H1 (cell line): ENCODE measurements around the gene MAGI2. TPM values are rescaled to one million over a fixed set of nuclear protein-coding genes. Genes with fewer than 3 reads are reported as not detected.

ENCODE experiments used
- CTCF ChIA-PET: fragments of 300-600 bp; sonication (Branson Sonifier 250); formaldehyde crosslinking; loops from one replicate; lab custom pipeline; 2021; ENCODE audit not compliant: partially characterized antibody; lab: Charles Lee
- POLR2A ChIA-PET: fragments of 300-600 bp; sonication (Branson Sonifier 250); formaldehyde crosslinking; loops from one replicate; lab custom pipeline; 2021; ENCODE audit warnings: inconsistent platforms; ENCODE audit not compliant: partially characterized antibody; lab: Charles Lee
- DNase-seq, 2 experiments: peaks; one replicate each; pipeline versions ENCODE4 v3.0.0 to v3.0.0-alpha.2; 2010 to 2022; ENCODE audit warnings: low spot score in 2 of 2, low read depth in 1 of 2, mixed read lengths in 1 of 2
- FAIRE-seq: peaks from 2 replicates; lab custom pipeline; 2011; peaks lifted over from hg19 to GRCh38; lab: Jason Lieb, UNC
- H2AFZ ChIP-seq: 2 replicates; pipeline ENCODE4 v1.8.1; 2012; ENCODE audit warnings: low read length, inconsistent platforms
- H2AK5ac ChIP-seq: 2 replicates; pipeline ENCODE4 v1.6.1; 2013; ENCODE audit warnings: low read depth, low read length
- H2BK120ac ChIP-seq: replicated peaks from 2 replicates; pipeline ENCODE3; 2013; ENCODE audit warnings: low read depth, low read length, inconsistent platforms
- H2BK12ac ChIP-seq: 2 replicates; pipeline ENCODE4 v1.6.1; 2013; ENCODE audit warnings: low read depth, low read length
- H2BK15ac ChIP-seq: 2 replicates; pipeline ENCODE4 v1.6.1; 2013; ENCODE audit warnings: low read length
- H2BK20ac ChIP-seq: 2 replicates; pipeline ENCODE4 v1.6.1; 2013; ENCODE audit warnings: low read length
- H2BK5ac ChIP-seq: 2 replicates; pipeline ENCODE4 v1.6.1; 2013; ENCODE audit warnings: low read depth, low read length
- H3K14ac ChIP-seq: 2 replicates; pipeline ENCODE4 v1.6.1; 2013; ENCODE audit warnings: inconsistent platforms; ENCODE audit not compliant: insufficient read length
- H3K18ac ChIP-seq: 2 replicates; pipeline ENCODE4 v1.6.1; 2013; ENCODE audit warnings: low read length; ENCODE audit errors: extremely low read depth
- H3K23ac ChIP-seq: 2 replicates; pipeline ENCODE4 v1.6.1; 2013; ENCODE audit warnings: inconsistent platforms; ENCODE audit not compliant: insufficient read length
- H3K23me2 ChIP-seq: 2 replicates; pipeline ENCODE4 v1.6.1; 2013; ENCODE audit warnings: low read depth, low read length
- H3K27ac ChIP-seq: 2 replicates; pipeline ENCODE4 v1.6.1; 2011; ENCODE audit warnings: low read depth, low read length, inconsistent platforms
- H3K27me3 ChIP-seq, 4 experiments: replicated peaks in 1 of 4; 1 replicate in 1 of 4; 2 replicates in 3 of 4; pipeline versions ENCODE4 v1.6.1 to v1.8.1; 2011 to 2013; ENCODE audit warnings: low read length in 3 of 4, mild to moderate bottlenecking in 3 of 4, inconsistent platforms in 2 of 4, mixed read lengths in 2 of 4, moderate library complexity in 1 of 4; ENCODE audit not compliant: control insufficient read depth in 3 of 4, insufficient read depth in 3 of 4; ENCODE audit errors: extremely low read depth in 1 of 4
- H3K36me3 ChIP-seq, 4 experiments: 2 replicates each; pipeline versions ENCODE4 v1.6.1 to v1.8.1; 2011 to 2013; ENCODE audit warnings: mild to moderate bottlenecking in 4 of 4, low read length in 3 of 4, moderate library complexity in 2 of 4, control low read depth in 1 of 4, inconsistent platforms in 1 of 4; ENCODE audit not compliant: insufficient read depth in 4 of 4, control insufficient read depth in 2 of 4
- H3K4ac ChIP-seq: replicated peaks from 2 replicates; pipeline ENCODE3; 2013; ENCODE audit warnings: low read length, low read depth, mixed read lengths, inconsistent platforms; ENCODE audit not compliant: insufficient read length
- H3K4me1 ChIP-seq, 4 experiments: replicated peaks in 1 of 4; 1 replicate in 1 of 4; 2 replicates in 3 of 4; pipeline versions ENCODE4 v1.6.1 to v1.8.1; 2011 to 2013; ENCODE audit warnings: low read length in 3 of 4, inconsistent platforms in 2 of 4, mixed read lengths in 1 of 4; ENCODE audit not compliant: insufficient read depth in 4 of 4, control insufficient read depth in 3 of 4
- H3K4me2 ChIP-seq, 2 experiments: 2 replicates each; pipeline versions ENCODE4 v1.6.1 to v1.8.1; 2011 to 2013; ENCODE audit warnings: low read depth in 2 of 2, low read length in 2 of 2, control low read depth in 1 of 2, inconsistent platforms in 1 of 2, mild to moderate bottlenecking in 1 of 2; ENCODE audit not compliant: insufficient read depth in 1 of 2
- H3K4me3 ChIP-seq, 4 experiments: fragments of 200-600, 300-600 bp in 1 of 4; sonication (generic), shearing (Covaris generic), sonication (Bioruptor Twin) in 1 of 4; 2 replicates each; pipeline versions ENCODE4 v1.5.1 to v1.8.1; 2011 to 2016; ENCODE audit warnings: low read length in 4 of 4, low read depth in 3 of 4, control low read depth in 2 of 4, inconsistent platforms in 2 of 4, mild to moderate bottlenecking in 2 of 4, mixed read lengths in 1 of 4, moderate library complexity in 1 of 4; ENCODE audit not compliant: insufficient read depth in 2 of 4; ENCODE audit errors: extremely low read depth in 1 of 4
- H3K56ac ChIP-seq: replicated peaks from 2 replicates; pipeline ENCODE3; 2013; ENCODE audit warnings: low read depth, mild to moderate bottlenecking, mixed read lengths, low read length, inconsistent platforms; ENCODE audit not compliant: insufficient read length
- H3K79me1 ChIP-seq: 2 replicates; pipeline ENCODE4 v1.6.1; 2013; ENCODE audit warnings: low read depth, low read length, control low read depth
- H3K79me2 ChIP-seq, 2 experiments: 2 replicates each; pipeline versions ENCODE4 v1.6.1 to v1.8.1; 2012 to 2013; ENCODE audit warnings: low read length in 2 of 2, mild to moderate bottlenecking in 2 of 2, inconsistent platforms in 1 of 2; ENCODE audit not compliant: insufficient read depth in 2 of 2, control insufficient read depth in 1 of 2
- H3K9ac ChIP-seq, 4 experiments: replicated peaks in 1 of 4; 1 replicate in 1 of 4; 2 replicates in 3 of 4; pipeline versions ENCODE4 v1.6.1 to v1.8.1; 2011 to 2013; ENCODE audit warnings: low read depth in 3 of 4, low read length in 3 of 4, control low read depth in 2 of 4, mild to moderate bottlenecking in 2 of 4, moderate library complexity in 2 of 4, inconsistent platforms in 1 of 4; ENCODE audit errors: extremely low read depth in 1 of 4
- H3K9me3 ChIP-seq, 2 experiments: 2 replicates each; pipeline versions ENCODE4 v1.6.1 to v1.8.1; 2012 to 2013; ENCODE audit warnings: mild to moderate bottlenecking in 2 of 2, moderate library complexity in 2 of 2, control low read depth in 1 of 2, inconsistent platforms in 1 of 2, low read depth in 1 of 2, low read length in 1 of 2, mixed read lengths in 1 of 2; ENCODE audit not compliant: insufficient read depth in 2 of 2
- H4K20me1 ChIP-seq, 2 experiments: replicated peaks in 1 of 2; 2 replicates each; pipeline versions ENCODE3 to v1.8.1; 2011 to 2013; ENCODE audit warnings: inconsistent platforms in 2 of 2, low read length in 2 of 2, mild to moderate bottlenecking in 1 of 2; ENCODE audit not compliant: insufficient read depth in 2 of 2, control insufficient read depth in 1 of 2
- H4K5ac ChIP-seq: 2 replicates; pipeline ENCODE4 v1.6.1; 2013; ENCODE audit warnings: low read length, low read depth, mixed read lengths, inconsistent platforms; ENCODE audit not compliant: insufficient read length
- H4K8ac ChIP-seq: 2 replicates; pipeline ENCODE4 v1.8.0; 2013; ENCODE audit warnings: mild to moderate bottlenecking, moderate library complexity, low read length, inconsistent platforms; ENCODE audit not compliant: insufficient read depth; ENCODE audit errors: extremely low read depth
- H4K91ac ChIP-seq: replicated peaks from 2 replicates; pipeline ENCODE3; 2013; ENCODE audit warnings: low read length, mixed read lengths, inconsistent platforms; ENCODE audit not compliant: insufficient read length
- ASH2L ChIP-seq: fragments of 200-600, 300-600 bp; sonication (generic); IDR thresholded peaks from one replicate; pipeline ENCODE4 v1.7.1; 2017; ENCODE audit warnings: low read length
- ATF3 ChIP-seq: IDR thresholded peaks from 2 replicates; pipeline ENCODE4 v1.6.1; 2011; ENCODE audit warnings: low read depth, mild to moderate bottlenecking, low read length; ENCODE audit not compliant: insufficient read depth
- CTBP2 ChIP-seq: IDR thresholded peaks from 2 replicates; pipeline ENCODE4 v1.7.0; 2011; ENCODE audit warnings: borderline replicate concordance, mild to moderate bottlenecking, moderate library complexity, mixed read lengths, low read length; ENCODE audit not compliant: insufficient read depth, insufficient read length
- MAFK ChIP-seq: IDR thresholded peaks from 2 replicates; pipeline ENCODE4 v1.6.1; 2012; ENCODE audit warnings: low read depth, mild to moderate bottlenecking, improper control_type of control experiment, low read length
- PHF8 ChIP-seq: fragments of 200-600 bp; sonication (generic); conservative IDR thresholded peaks from 2 replicates; pipeline ENCODE4 v1.7.1; 2012; ENCODE audit warnings: low read depth, mild to moderate bottlenecking, inconsistent platforms, low read length, moderate library complexity
- RAD21 ChIP-seq, 2 experiments: IDR thresholded peaks in 1 of 2; conservative IDR thresholded peaks in 1 of 2; 2 replicates each; pipeline ENCODE4 v1.6.1; 2011; ENCODE audit warnings: low read depth in 2 of 2, low read length in 2 of 2, improper control_type of control experiment in 1 of 2, inconsistent platforms in 1 of 2, mild to moderate bottlenecking in 1 of 2, moderate library complexity in 1 of 2
- RXRA ChIP-seq: IDR thresholded peaks from 2 replicates; pipeline ENCODE4 v1.6.1; 2011; ENCODE audit warnings: low read depth, mild to moderate bottlenecking, low read length, moderate library complexity; ENCODE audit not compliant: insufficient read depth
- SP4 ChIP-seq: IDR thresholded peaks from 2 replicates; pipeline ENCODE4 v1.6.1; 2012; ENCODE audit warnings: low read length, inconsistent platforms
- TAF1 ChIP-seq: IDR thresholded peaks from 2 replicates; pipeline ENCODE4 v1.6.1; 2011; ENCODE audit warnings: mild to moderate bottlenecking, low read depth, low read length
- TBP ChIP-seq: IDR thresholded peaks from 2 replicates; pipeline ENCODE4 v1.6.1; 2011; ENCODE audit warnings: low read depth, low read length, improper control_type of control experiment
- TCF12 ChIP-seq: IDR thresholded peaks from 2 replicates; pipeline ENCODE4 v1.6.1; 2011; ENCODE audit warnings: low read depth, mild to moderate bottlenecking, low read length
- WGBS, 2 experiments: shearing (Covaris generic) in 1 of 2; methylation state at CpG; one replicate each; pipeline versions ENCODE4 v1.1.6 to v1.1.7; 2013 to 2015; ENCODE audit warnings: low lambda C conversion rate in 2 of 2, mixed read lengths in 2 of 2, inconsistent platforms in 1 of 2, low coverage in 1 of 2, missing lambda C conversion rate in 1 of 2; ENCODE audit not compliant: insufficient replicate concordance in 2 of 2, insufficient coverage in 1 of 2, insufficient read length in 1 of 2; ENCODE audit errors: extremely low coverage in 1 of 2, missing lambda C conversion rate in 1 of 2; 5-methylcytosine and 5-hydroxymethylcytosine counted together
- polyA plus RNA-seq, 7 experiments: library from polyadenylated mRNA; depleted of rRNA in 3 of 7; stranded (reverse) in 5 of 7; unstranded in 2 of 7; fragments of >200 nt in 5 of 7; fragments of 200-250 nt in 2 of 7; gene quantifications; 1 replicate in 5 of 7; 2 replicates in 1 of 7; 4 replicates in 1 of 7; pipeline versions ENCODE4 v1.2.1 to v1.2.3, GENCODE V29; 2011 to 2013; ENCODE audit warnings: missing spikeins in 2 of 7, mixed read lengths in 2 of 7
- total RNA-seq: library from RNA; stranded (reverse); fragmentation: NEBNext Ultra II Directional; extraction: Animal tissue kit (Norgen Biotek cat#: 25700); gene quantifications from 2 replicates; pipeline ENCODE4 v1.2.1, GENCODE V29; 2021
- TF ChIP-seq, protein P1 (sequence below): IDR thresholded peaks from 2 replicates; pipeline ENCODE4 v1.6.1; 2011; ENCODE audit warnings: low read length, improper control_type of control experiment

MAGI2 gene
- total and polyA plus RNA-seq, 2 of the 8 experiments (the other 6 are each of a cell fraction or from before 2014, with no cell fraction given): 6.0 to 27.3 TPM

GRCh38 chr7:78082556-78082955 is 1370.9 kb downstream of the MAGI2 start:
- Histone ChIP-seq H3K4me3 (no peak overlapping the region), H2AFZ (no peak overlapping the region), H3K18ac (no peak overlapping the region), H2BK15ac (no peak overlapping the region), H4K20me1 (no peaks in the 10 kb centered on the region), H3K9me3 (no peaks in the 10 kb centered on the region), H3K23ac (no peak overlapping the region), H4K8ac (no peak overlapping the region), H3K4ac (no peak overlapping the region), H2BK120ac (no peak overlapping the region), H3K14ac (no peak overlapping the region), H3K79me2 (no peaks in the 10 kb centered on the region), H2BK5ac (no peak overlapping the region), H2BK12ac (no peak overlapping the region), H3K27ac (no peak overlapping the region), H3K4me2 (no peak overlapping the region), H3K9ac (no peak overlapping the region), H2BK20ac (no peak overlapping the region), H4K91ac (no peak overlapping the region), H3K36me3 (no peaks in the 10 kb centered on the region; a peak in 1 of 8 replicates), H3K56ac (no peak overlapping the region), H4K5ac (no peak overlapping the region), H3K79me1 (no peaks in the 10 kb centered on the region), H3K4me1 (peaks cover 0 to 7% (median 2%) of the 10 kb centered on the region in 4 experiments; a peak in 2 of 7 replicates), H3K27me3 (peaks cover 0 to 8% (median 3%) of the 10 kb centered on the region in 4 experiments; a peak in 4 of 7 replicates), H2AK5ac (no peak overlapping the region), H3K23me2 (no peaks in the 10 kb centered on the region)
- whole genome bisulfite sequencing, 2 experiments: 81% methylated on average over 5 of the region's 5 CpGs; no CpG with 5 or more reads in 1 of the 2 experiments
- ChIA-PET CTCF (interaction anchor here (0.7 to 5.7 kb wide), 11 partner anchors 8 to 844 kb away, joined by 3 to 35 read pairs (median 4); no protein-coding TSS in a partner anchor), POLR2A (no interaction called here)
- FAIRE-seq (no peak), DNase-seq (no peak)
- no peak for TF ChIP-seq RAD21 (IDR thresholded peaks at IDR 0.05 in 1 of 2, conservative IDR thresholded peaks at IDR 0.05 in 1 of 2; ENCODE audit: low read depth in 2 of 2, low read length in 2 of 2)
- no peak for TF ChIP-seq PHF8
- no peak for TF ChIP-seq SP4
- no peak for TF ChIP-seq MAFK
- no peak for TF ChIP-seq ATF3
- TF ChIP-seq RXRA: no peak
- TF ChIP-seq TAF1: no peak
- TF ChIP-seq TBP: no peak
- TF ChIP-seq CTBP2: no peak
- no peak for TF ChIP-seq ASH2L
- TF ChIP-seq TCF12: no peak
- TF ChIP-seq, protein P1, sequence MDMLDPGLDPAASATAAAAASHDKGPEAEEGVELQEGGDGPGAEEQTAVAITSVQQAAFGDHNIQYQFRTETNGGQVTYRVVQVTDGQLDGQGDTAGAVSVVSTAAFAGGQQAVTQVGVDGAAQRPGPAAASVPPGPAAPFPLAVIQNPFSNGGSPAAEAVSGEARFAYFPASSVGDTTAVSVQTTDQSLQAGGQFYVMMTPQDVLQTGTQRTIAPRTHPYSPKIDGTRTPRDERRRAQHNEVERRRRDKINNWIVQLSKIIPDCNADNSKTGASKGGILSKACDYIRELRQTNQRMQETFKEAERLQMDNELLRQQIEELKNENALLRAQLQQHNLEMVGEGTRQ: no peak
